AG10803 (cell line): ENCODE measurements around the gene ZDHHC22.

Experiments used
- DNase-seq: peaks from one replicate; pipeline ENCODE4 v3.0.0; 2010; ENCODE audit warnings: low read depth
- H3K4me3 ChIP-seq: 2 replicates; pipeline ENCODE4 v1.5.1; 2011; ENCODE audit warnings: mild to moderate bottlenecking, low read length, control low read depth
- CTCF ChIP-seq: conservative IDR thresholded peaks from 2 replicates; pipeline ENCODE4 v1.5.1; 2011; ENCODE audit warnings: mild to moderate bottlenecking, low read length, control low read depth, inconsistent platforms

Gene ZDHHC22

GRCh38 chr14:77086017-77086727 lies 55.4 kb downstream of the ZDHHC22 start:
- no peak for TF ChIP-seq CTCF
- H3K4me3 ChIP-seq: no peak overlapping the region
- peak; percentile 60 for DNase-seq

GRCh38 chr14:77085538-77085937 lies 56.1 kb downstream of the ZDHHC22 start:
- DNase-seq: no peak
- no peak for TF ChIP-seq CTCF
- no peak overlapping the region for H3K4me3 ChIP-seq

GRCh38 chr14:77084985-77085384 lies 56.6 kb downstream of the ZDHHC22 start:
- no peak overlapping the region for H3K4me3 ChIP-seq
- DNase-seq: no peak
- no peak for TF ChIP-seq CTCF

- DNase-seq: no peak
- no peak for TF ChIP-seq CTCF
Observed at GRCh38 chr14:77083082-77083481, 58.5 kb downstream of the ZDHHC22 start.

GRCh38 chr14:77082356-77082755 lies 59.2 kb downstream of the ZDHHC22 start:
- DNase-seq: no peak
- TF ChIP-seq CTCF: no peak
- H3K4me3 ChIP-seq: no peak overlapping the region

More at GRCh38 chr14:77083082-77083481, 58.5 kb downstream of the ZDHHC22 start:
- no peak overlapping the region for H3K4me3 ChIP-seq
